Mesendoderm (in vitro differentiated cells): Measurements from ENCODE around the gene BEX4.

Experiments
- DNase-seq: peaks from one replicate; pipeline ENCODE4 v3.0.0; 2013
- H2AK5ac ChIP-seq: 2 replicates; pipeline ENCODE4 v1.6.1; 2013; ENCODE audit warnings: low read length, inconsistent platforms
- H2BK120ac ChIP-seq: 2 replicates; pipeline ENCODE4 v1.6.1; 2013; ENCODE audit warnings: low read depth, mild to moderate bottlenecking, low read length, moderate library complexity, mixed read lengths
- H2BK15ac ChIP-seq: replicated peaks from 2 replicates; pipeline ENCODE4 v1.6.1; 2013; ENCODE audit warnings: low read depth, mild to moderate bottlenecking, moderate library complexity
- H2BK5ac ChIP-seq: 2 replicates; pipeline ENCODE4 v1.6.1; 2013; ENCODE audit warnings: low read length, inconsistent platforms
- H3K18ac ChIP-seq: 2 replicates; pipeline ENCODE4 v1.6.1; 2013; ENCODE audit warnings: mild to moderate bottlenecking, low read length, mixed read lengths
- H3K23ac ChIP-seq: one replicate; pipeline ENCODE4 v1.6.1; 2013; ENCODE audit warnings: low read length
- H3K27ac ChIP-seq: 2 replicates; pipeline ENCODE4 v1.5.1; 2013; ENCODE audit warnings: low read depth, mild to moderate bottlenecking, inconsistent platforms, low read length, moderate library complexity
- H3K27me3 ChIP-seq: 2 replicates; pipeline ENCODE4 v1.6.1; 2013; ENCODE audit warnings: low read length, control low read depth, mild to moderate bottlenecking, inconsistent platforms; ENCODE audit not compliant: insufficient read depth, poor library complexity
- H3K36me3 ChIP-seq: 2 replicates; pipeline ENCODE4 v1.6.1; 2013; ENCODE audit warnings: low read length, inconsistent platforms; ENCODE audit not compliant: control insufficient read depth, insufficient read depth
- H3K4ac ChIP-seq: one replicate; pipeline ENCODE4 v1.6.1; 2013; ENCODE audit warnings: low read depth, mild to moderate bottlenecking, low read length, moderate library complexity
- H3K4me1 ChIP-seq: 2 replicates; pipeline ENCODE4 v1.6.1; 2013; ENCODE audit warnings: low read depth, low read length, inconsistent platforms; ENCODE audit not compliant: control insufficient read depth
- H3K4me2 ChIP-seq: 2 replicates; pipeline ENCODE4 v1.6.1; 2013; ENCODE audit warnings: low read length
- H3K4me3 ChIP-seq: 2 replicates; pipeline ENCODE4 v1.5.1; 2013; ENCODE audit warnings: mild to moderate bottlenecking, low read length
- H3K56ac ChIP-seq: one replicate; pipeline ENCODE4 v1.6.1; 2013; ENCODE audit warnings: low read length
- H3K79me1 ChIP-seq: 2 replicates; pipeline ENCODE4 v1.6.1; 2013; ENCODE audit warnings: low read length, inconsistent platforms
- H3K79me2 ChIP-seq: 2 replicates; pipeline ENCODE4 v1.6.1; 2013; ENCODE audit warnings: mild to moderate bottlenecking, low read length; ENCODE audit not compliant: control insufficient read depth, insufficient read depth
- H3K9ac ChIP-seq: 2 replicates; pipeline ENCODE4 v1.6.1; 2013; ENCODE audit warnings: low read length, inconsistent platforms
- H4K5ac ChIP-seq: one replicate; pipeline ENCODE4 v1.6.1; 2013; ENCODE audit warnings: low read length
- H4K8ac ChIP-seq: one replicate; pipeline ENCODE4 v1.6.1; 2013; ENCODE audit warnings: low read depth, mild to moderate bottlenecking, control low read depth, low read length, moderate library complexity

Gene BEX4

DNA sequence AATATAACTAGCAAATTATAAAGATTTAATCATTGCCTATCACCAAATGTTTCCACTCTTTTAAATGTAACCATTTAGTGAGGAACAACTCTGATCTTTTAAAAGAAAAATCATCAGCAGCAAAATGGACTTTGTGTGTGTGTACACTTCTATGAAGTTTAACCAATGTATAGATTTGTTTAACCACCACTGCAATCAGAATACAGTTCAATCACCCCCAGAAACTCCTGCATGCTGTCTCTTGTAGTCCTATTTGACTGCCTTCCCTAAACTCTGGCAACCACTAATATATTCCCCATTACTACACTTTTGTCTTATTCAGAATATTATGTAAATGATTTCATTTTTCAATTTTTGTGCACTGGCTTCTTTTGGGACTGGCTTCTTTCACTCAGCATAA, 41.7 kb downstream of the BEX4 start:
- Histone ChIP-seq H3K79me2 (peaks cover 5% of the 10 kb centered on the region), H3K4me1 (no peaks in the 10 kb centered on the region), H3K27me3 (no peaks in the 10 kb centered on the region), H2AK5ac (no peak overlapping the region), H3K27ac (no peak overlapping the region), H3K23ac (no peak overlapping the region), H3K9ac (no peak overlapping the region), H3K4me3 (no peak overlapping the region), H2BK120ac (no peak overlapping the region), H2BK5ac (no peak overlapping the region), H3K4me2 (no peak overlapping the region), H3K79me1 (no peaks in the 10 kb centered on the region), H3K36me3 (no peaks in the 10 kb centered on the region), H3K18ac (no peak overlapping the region), H4K8ac (no peak overlapping the region), H2BK15ac (no peak overlapping the region), H4K5ac (no peak overlapping the region), H3K4ac (no peak overlapping the region), H3K56ac (no peak overlapping the region)
- DNase-seq: no peak

DNA sequence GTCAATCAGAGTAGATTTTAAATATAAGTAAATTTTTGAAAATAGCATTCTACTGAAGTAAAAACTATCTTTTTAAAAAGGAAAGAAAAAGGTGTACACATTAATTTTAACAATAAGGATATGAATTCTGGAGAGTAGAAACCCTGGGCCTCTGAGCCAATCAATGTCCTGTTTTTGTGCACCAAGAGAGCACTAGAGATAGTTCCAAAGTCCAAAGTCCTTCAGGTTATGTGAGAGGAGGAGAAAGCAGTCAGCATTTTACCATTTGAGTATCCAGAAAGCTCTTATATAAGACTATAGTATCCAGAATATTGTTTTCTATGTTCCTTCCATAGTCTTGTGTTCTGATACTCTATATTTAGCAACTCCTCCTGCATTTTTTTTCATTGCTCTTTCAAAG, 43.4 kb downstream of the BEX4 start:
- Histone ChIP-seq H3K4me1 (no peaks in the 10 kb centered on the region), H2BK5ac (no peak overlapping the region), H3K56ac (no peak overlapping the region), H2BK120ac (no peak overlapping the region), H4K5ac (no peak overlapping the region), H3K4me2 (no peak overlapping the region), H3K79me1 (no peaks in the 10 kb centered on the region), H3K23ac (no peak overlapping the region), H3K27ac (no peak overlapping the region), H3K18ac (no peak overlapping the region), H2AK5ac (no peak overlapping the region), H3K4ac (no peak overlapping the region), H3K36me3 (no peaks in the 10 kb centered on the region), H3K4me3 (no peak overlapping the region), H2BK15ac (no peak overlapping the region), H3K79me2 (no peaks in the 10 kb centered on the region), H3K9ac (no peak overlapping the region), H3K27me3 (no peaks in the 10 kb centered on the region), H4K8ac (no peak overlapping the region)
- no peak for DNase-seq
